ENCODE measurements around the gene SMNDC1.

SMNDC1 gene

DNA sequence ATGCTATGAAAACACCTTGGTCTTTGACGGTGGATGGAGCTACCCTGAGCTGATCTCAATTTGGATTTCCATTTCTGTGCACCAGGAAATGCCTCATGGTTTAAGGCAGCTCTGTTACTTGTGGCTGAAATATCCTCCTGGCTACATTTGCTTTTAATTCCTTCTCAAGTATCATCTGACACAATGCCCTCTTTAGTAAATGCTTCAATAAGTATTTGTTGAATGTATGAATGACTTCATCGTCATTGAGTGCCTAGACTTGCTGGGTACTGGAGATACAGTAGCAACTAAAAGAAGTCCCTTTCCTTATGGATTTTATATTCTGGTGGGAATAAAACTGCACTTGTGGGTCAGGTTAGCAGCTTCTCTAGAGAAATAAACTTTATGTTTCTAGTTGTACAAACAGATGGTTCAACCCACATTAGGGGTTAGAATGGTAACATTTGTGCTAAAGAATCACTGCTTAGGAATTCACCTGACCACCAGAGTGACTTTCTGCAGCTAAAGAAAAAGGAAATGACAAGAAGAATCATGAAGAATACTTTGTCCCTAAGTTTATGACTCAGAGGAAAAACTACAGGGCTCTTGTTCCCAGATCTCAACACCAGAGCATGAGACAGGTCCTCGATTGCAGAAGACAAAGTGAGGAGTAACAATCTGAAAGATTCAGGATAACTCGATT, 21.8 kb upstream of the SMNDC1 start:
- DNase-seq: no peak

DNA sequence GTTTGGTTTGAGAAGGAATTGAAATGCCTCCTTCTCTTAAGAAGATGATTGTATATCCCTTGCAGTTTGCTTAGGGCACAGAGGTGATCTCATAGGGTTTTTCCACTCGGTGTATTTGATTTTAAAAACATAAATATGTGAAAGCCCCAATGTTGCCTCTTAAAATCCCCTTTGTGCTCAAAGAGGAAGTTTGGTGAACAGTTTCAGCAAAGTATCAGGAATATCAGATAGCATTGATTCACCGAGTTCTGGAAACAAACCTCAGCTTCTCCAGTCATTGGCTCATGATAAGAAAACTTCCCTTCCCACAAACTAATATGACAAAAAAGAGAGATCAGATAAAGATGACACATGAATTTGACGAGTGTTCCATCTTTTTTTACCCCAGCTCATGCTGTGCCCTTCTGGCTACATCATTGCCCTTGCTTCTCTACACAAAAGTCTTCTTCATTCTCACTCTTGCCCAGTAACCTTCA, 20.1 kb upstream of the SMNDC1 start:
- no peak for DNase-seq

DNA sequence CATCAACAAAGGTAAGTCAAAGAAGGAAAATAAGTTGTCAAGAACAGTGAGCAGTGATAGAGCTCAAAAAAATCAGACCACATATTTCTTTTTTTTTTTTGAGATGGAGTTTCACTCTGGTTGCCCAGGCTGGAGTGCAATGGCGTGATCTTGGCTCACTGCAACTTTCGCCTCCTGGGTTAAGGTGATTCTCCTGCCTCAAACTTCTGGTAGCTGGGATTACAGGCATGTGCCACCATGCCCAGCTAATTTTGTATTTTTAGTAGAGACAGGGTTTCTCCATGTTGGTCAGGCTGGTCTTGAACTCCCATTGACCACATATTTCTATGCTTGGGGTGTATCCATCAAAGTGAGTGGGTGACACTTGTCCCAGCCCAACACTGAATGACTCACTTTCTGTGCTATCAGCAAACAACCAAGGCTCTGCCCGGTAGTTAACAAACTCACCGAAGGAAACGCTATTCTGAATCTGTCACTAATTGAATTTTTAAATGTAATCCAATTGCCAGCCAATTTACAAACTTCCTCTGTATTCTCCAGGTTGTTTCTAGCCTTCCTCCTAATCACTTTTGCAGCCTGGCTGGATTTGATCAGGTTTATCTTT, 19.6 kb upstream of the SMNDC1 start:
- no peak for DNase-seq

DNA sequence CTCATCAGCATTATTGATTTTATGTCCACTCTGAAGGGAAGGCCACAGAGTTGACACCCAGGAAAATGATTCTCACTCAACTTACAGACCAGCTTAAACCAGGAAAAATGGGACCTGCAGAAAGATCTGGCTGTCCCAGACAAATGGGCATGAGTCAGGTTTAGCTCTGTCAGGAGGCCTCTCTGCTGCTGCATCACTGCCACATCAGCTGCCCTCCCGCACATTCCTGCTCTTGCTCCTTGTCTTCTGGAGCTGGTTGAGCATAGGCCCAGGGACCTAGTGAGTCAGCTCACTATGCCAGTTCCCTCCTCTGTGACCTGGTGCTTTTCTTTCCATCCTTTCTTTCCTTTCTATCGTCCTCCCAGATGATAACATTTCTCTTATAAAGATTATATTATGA, 18.8 kb upstream of the SMNDC1 start:
- DNase-seq: no peak

DNA sequence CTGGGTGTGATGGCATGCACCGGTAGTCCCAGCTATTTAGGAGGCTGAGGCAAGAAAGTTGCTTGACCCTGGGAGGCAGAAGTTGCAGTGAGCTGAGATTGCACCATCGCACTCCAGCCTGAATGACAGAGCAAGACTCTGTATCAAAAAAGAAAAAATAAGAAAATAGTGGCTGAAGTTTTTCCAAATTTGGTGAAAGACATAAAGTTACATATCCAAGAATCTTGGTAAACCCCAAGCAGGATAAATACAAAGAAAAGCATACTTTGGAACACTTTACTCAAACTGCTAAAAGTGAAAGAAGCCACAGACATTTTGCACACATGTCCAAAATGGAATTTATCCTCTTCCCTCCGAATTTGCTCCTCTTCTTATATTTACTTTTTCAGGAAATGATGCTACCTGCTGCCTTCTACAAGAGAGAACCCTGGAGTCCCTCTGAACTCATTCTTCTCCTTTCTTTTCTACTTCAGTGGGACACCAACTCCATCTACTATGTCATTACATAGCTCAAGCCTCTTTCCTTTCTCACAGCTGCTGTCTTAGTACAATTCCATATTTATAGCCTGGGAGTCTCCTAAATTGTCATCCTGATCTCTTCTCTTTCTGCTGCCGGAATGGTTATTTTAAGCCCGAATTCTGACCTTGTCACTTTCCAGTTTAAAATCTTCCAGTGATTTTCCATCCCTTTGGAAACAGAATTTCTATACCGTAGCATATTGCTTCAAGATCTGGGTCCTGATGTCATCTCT, 17.3 kb upstream of the SMNDC1 start:
- DNase-seq: no peak

DNA sequence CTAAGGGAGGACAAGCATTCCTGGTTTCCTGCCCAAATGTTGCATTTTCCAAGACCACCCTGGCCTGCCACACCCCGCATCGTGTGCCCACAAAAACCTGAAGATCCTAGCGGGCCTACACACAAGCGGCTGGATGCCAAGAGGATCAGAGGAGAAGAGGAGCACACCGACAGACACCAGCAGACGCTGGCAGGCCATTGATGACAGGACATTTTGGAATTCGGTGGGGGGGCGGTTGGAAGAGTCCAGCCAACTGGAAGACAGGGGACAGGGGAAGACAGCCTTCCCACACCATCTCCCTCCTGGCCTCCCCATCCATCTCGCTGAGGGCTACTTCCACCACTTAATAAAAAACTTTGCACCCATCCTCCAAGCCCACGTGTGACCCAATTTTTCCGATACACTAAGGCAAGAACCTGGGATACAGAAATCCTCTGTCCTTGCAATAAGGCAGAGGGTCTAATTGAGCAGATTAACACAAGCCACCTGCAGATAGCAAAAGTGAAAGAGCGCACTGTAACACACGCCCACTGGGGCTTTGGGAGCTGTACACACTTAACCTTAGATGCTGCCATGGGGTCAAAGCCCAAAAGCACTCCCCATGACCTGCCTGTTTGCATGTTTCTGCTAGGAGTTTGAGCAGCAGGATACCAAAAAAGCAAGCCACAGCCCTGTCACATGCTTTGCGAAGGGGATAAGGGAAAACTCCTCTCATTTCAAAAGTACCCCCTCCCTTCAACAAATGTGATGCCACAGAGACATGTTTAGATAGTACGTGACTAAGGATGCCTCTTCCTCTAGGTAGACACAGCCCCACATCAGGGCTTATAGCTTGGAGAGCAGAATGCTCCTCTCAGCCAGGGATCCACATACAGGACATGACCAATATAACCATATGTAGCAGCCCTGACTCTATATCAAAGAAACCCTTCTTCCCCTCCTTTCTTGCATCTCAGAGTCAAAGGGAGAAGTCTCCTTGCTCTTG, 13.4 kb upstream of the SMNDC1 start:
- DNase-seq: no peak

DNA sequence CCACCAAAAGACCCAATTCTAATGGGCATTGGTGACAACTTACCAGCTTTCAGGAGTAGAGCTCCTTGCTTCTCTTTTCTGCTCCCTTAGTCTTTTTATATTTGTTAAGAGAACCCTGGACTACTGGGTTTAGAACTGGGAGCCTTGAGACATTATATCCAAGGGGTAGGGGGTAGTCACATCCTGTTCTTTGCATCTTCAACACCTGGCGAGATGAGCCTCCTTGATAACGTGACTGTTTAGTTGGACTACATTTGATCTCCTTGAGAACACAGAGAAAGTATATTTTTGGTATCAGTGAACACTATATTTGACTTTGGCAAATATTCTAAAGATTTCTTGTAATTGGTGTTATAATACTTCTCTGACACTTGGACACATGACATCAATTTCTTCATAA, 9.0 kb upstream of the SMNDC1 start:
- no peak for DNase-seq

DNA sequence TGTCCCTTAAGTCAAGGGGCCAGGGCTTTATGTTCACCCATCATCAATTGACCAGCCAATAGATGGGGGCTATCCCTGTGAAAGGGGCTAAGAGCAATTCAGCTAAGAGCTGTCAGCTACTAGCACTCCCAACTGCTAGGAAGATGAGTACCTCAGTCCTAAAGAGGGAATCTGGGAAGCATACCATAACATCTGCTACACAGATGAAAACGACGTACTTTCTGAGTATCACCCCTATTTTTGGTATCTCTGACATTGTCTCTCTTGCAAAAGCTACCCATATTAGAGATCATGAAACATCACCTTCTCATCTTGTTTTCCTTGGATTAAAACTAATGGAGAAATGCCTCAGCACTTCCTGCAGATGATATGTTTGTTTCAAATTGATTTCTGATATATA, 7.5 kb upstream of the SMNDC1 start:
- DNase-seq: no peak

DNA sequence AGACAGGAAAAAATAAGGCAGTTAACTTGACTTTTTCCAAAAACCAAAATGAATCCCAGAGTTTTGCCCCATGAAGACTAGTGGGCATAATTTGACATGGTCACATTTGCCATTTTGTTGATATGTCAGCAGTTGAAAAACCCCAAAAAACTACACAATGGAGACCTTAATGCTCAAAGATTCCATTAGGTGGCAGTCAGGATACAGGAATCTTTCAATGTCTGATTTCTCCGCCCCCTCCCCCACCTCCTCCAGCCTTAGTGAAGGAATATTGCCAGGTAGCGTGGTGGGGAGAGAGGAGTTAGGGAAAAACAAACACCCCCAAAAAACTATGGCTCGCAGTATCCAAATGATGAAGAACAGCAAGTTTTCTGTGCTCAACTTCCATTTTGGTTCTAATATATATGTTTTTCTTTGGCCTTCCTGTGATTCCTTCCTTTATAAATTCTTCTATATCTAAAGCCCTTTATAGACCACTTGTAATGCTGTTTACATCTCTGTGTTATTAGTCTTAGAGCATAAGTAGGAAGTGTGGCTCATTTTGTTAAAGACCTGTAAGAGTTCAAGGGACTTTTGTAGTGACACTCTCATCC, 6.7 kb upstream of the SMNDC1 start:
- peak; percentile 76 for DNase-seq

DNA sequence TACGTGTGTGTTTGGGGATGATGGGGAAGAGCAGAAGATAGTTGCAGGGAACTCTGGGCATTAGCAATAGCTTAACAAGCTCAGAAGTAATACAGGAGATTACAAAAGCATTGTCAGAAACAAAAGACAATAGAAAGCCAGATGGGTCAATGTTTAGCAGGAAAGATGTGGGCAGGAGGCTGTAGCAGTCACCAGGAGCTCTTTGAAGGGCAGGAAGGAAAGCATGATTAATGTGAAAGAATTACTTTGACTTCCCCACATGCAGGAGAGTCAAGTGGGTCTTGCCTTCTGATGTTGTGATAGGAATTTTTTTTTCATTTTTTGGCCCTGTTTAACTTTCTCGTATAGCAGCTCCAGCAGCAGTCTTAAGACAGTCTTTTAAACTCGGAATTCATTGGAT, 6.0 kb upstream of the SMNDC1 start:
- no peak for DNase-seq

DNA sequence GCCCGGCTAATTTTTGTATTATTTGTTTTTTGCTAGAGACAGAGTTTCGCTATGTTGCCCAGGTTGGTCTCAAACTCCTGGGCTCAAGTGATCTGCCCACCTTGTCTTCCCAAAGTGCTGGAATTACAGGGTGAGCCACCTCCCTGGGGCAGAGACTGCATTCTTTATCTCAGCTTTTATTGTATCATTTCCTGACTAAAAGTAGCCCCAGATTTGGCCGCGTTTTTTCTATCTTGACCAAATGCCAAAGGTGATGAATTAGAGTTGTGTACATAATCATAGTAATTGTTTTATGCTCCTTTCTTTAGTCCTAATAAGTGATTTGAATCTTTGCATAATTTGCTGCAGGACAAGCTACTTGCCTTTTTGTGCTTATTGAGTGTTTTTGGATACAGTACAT, 3.1 kb upstream of the SMNDC1 start:
- no peak for DNase-seq

DNA sequence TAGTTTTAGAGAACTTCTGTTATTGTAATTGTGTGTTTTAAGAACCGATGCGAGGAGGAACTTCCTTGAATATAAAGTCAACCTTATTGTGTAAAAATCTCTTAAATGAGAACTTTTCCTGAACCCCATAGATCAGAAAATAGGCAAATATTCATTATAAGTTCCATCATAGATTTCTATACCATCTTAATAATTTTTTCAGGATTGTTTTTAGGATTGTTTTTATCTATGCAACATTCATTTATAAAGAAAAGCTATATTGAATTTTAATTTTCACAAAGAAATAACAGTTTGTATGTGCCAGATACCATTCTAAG, 1.7 kb upstream of the SMNDC1 start:
- DNase-seq: no peak

DNA sequence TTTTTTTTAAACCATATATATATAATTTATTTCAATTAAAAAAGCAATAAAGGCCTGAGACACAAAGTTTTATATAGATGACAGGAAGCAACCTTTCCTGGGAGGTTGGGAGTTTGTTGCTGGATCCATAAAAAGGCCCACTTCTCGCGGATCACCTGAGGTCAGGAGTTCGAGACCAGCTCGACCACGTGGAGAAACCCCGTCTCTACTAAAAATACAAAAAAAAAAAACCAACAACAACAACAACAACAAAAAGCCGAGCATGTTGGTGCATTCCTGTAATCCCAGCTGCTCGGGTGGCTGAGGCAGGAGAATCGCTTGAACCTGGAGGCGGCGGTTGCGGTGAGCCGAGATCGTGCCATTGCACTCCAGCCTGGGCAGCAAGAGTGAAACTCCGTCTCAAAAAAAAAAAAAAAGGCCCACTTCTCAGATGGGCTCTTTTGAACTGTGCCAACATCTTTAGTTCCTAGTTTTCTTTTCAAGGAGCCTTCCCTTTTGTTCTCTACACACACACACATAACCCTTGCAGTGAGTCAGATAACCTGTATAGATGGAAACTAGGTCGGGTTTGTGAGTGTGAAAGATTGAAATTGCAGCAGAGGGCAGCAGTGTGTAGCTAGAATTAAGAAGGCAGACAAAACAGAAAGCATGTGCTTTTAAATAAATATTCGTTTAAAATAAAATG, 1.2 kb upstream of the SMNDC1 start:
- DNase-seq: peak; percentile 88

DNA sequence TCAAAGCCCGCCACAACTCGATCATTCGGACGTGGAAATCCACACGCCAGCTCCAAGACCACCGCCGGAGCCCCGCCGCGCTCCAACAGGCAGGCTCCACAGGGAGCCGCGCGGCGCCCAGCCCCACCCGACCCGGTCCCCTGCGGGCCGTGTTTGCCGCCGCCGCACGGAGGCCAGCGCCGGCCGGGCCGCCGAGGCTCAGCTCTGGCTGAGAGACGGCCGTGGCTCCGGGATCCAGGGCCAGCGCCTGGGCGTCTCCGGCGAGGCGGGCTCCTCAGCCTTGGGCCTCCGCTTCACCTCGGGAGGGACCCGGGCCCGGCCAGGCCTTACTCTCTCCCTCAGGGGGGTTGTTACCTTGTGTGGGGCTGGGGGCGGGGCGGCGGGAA, 333 bp downstream of the SMNDC1 start:
- DNase-seq: peak; percentile 17

DNA sequence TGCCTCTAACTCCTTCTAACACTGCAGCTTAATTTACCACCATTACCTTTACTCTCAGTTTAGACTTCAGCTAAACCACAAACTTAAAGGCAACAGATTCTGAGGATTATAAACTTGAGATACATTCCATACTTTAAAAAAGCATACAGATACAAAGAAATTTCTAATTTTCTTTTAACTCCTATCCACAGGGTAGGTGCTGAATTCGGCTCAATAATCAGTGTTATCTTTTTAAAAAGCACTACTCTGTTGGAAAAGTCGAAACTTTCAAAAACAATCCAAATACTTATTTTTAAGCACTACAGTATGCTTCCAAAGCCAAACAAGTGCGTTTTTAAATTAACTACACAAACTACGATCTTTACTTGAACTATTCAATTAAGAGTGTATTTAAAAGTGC, 1.0 kb downstream of the SMNDC1 start:
- DNase-seq: no peak

DNA sequence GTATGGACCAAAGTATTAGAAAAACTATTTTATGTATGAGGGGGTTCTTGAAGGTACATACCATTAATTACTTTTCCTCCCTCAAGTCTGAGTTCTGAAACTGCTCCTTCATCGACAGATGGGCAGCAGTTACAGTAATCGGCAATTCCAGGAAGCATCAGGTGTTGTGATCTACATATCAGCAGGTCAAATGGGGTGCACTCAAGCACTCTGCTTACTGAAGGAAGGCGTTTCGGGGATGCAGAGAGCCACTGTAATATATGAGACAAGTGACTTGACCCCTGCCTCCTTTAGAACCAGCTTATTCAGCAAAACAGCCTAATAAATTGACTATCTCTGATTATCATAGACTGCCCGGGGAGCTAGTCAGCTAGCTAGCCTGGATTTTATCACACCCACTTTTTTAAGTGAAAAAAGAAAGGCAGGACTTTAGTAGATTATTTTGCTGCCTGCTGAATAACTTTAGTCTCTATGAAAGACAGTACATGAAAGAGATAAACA, 4.2 kb downstream of the SMNDC1 start:
- DNase-seq: no peak

DNA sequence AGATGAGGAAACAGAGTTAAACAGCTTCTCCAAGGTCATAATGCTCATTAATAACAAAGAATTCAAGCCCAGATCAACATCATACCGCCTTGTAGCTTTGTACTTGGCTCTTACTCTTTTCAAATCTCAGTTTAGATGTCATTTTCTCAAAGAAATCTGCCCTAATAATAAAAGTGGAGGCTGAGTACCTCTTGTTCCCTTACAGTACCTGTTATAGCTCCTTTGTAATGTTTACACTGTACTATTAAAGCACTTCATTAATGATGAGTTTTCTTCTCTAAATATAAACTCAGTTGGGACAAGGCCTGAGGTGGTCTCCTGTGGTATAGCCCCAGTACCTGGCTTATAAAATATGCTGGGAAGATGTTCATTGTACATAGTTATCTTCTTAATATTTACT, 7.8 kb downstream of the SMNDC1 start:
- DNase-seq: no peak

DNA sequence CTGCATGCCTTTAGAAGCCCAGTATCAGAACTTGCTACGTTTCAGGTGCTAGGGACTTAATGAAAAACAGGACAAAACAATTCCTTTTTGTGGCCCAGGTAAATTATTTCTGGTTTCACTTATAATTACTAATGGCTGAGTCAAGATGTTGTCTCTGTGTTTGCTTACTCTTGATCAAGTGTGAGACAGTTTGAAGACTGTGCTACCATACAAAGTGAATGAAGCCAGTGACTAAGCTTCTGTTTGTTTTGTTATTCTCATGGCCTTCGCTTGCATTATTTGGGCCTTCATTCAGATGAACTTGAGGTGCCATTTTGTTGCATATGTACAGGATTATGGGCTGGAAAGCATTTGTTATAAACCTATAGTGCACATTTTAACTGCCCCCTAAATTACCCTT, 17.9 kb downstream of the SMNDC1 start:
- no peak for DNase-seq

DNA sequence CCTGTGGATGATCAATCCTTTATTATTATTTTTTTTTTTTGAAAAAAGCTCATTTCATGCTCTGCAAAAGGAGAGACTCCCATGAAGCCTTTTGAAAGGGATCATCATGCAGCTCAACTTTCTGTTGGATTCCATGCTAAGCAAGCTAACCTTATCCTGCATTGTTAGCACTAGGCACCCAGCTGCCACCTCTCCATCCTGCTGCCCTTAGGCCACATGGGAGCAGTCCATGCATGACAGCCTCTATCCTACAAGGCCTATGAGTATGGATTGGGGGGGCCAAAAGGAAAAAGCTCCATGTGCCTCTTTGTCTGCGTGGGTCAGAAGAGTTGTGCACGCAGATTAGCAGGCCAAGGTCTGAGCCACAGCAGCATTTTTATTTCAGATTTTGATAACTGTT, 19.2 kb downstream of the SMNDC1 start:
- DNase-seq: no peak

DNA sequence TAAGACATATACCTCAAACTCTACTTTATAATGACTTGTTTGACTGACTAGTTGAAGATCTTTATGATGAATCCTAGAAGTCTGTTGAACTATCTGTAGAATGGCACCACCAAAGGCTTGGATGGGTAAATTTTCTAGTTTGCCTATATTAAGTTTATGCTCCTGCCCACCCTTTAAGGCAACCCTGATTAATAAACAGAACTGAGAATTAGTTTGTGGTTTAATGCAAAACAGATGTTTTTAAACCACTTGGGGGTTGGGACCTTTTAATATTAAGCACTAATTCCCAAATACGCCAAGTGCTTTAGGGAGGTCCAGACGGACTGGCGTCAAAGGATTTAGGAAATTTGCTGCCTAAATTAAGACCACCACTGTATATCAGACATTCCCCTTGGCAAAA, 20.5 kb downstream of the SMNDC1 start:
- DNase-seq: no peak

DNA sequence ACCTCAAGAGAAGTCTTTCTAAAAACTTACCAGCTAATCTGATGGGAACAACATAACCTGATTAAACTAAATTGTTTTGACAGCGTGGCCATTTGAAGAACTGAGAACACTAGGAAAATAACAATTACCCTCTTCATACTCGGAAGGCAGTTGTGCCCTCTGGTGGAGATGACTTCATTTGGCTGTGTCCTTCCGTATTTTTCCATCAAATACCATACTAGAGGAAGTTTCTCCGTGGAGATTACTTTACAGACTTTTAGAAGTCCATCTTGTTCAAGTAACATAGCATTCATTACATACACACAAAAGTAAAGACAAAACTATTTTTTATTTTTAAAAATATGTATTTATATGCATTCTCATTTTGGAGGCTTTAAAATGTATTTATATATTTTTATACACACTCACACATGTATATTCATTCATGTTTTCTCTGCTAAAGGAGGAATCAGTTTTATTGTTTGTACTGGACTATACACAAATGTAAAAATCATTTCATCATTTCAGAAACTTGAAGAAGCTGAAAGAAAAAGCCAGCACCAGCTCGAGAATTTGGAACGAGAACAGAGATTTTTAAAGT, 25.2 kb downstream of the SMNDC1 start:
- DNase-seq: peak; percentile 78
